Nasal cavity respiratory epithelium epithelial cell of viscerocranial mucosa (primary cell): ENCODE results near the gene TIMD4. TPM values are rescaled to one million over a fixed set of nuclear protein-coding genes. Genes with fewer than 3 reads are reported as not detected.

Experiments
- total RNA-seq: library from RNA; depleted of rRNA; stranded (reverse); fragments of >200 nt; gene quantifications from 2 replicates; pipeline ENCODE4 v1.2.3, GENCODE V29; 2014

The TIMD4 gene
- total RNA-seq: not detected in 2 replicates

GRCh38 chr5:156963125-156963524 is at the start of gene TIMD4:
Gene TIMD4, minus strand, starts transcription at chr5:156963226. Its CDS starts 28 bp downstream, at chr5:156963198.

Other genes with a start within 250 kb of the TIMD4 start
- gene PPP1R2B, start 112.9 kb downstream of the TIMD4 start, total RNA-seq: 0.07 TPM in 1 of 2 replicates, not detected in the other
- not detected in 2 replicates for gene HAVCR1, start 95.9 kb upstream of the TIMD4 start, total RNA-seq
- gene HAVCR2, start 145.8 kb upstream of the TIMD4 start, total RNA-seq: 0.21 and 1.0 TPM in 2 replicates
- gene MED7, start 179.6 kb upstream of the TIMD4 start, total RNA-seq: 9.6 and 9.7 TPM in 2 replicates
- not detected in 2 replicates for gene GARIN3, start 203.0 kb upstream of the TIMD4 start, total RNA-seq
- gene ITK, start 217.6 kb upstream of the TIMD4 start, total RNA-seq: not detected in 2 replicates